Hindlimb muscle (tissue), 1 donor: ENCODE results near the gene SMAD5. TPM values are rescaled to one million over a fixed set of nuclear protein-coding genes. Genes with fewer than 3 reads are reported as not detected.

ENCODE experiments used
- DNase-seq: peaks from one replicate; pipeline ENCODE4 v3.0.0-alpha.2; 2013
- polyA plus RNA-seq: library from polyadenylated mRNA; unstranded; fragments of 120-200 nt; gene quantifications from one replicate; pipeline ENCODE4 v1.2.1, GENCODE V29; 2013; ENCODE audit not compliant: insufficient read length

SMAD5 gene
- polyA plus RNA-seq, 1 donor = 34.3 TPM

- DNase-seq = no peak
Observed at GRCh38 chr5:136157514-136157913, 24.9 kb downstream of the SMAD5 start.

GRCh38 chr5:136159457-136159856 lies 26.8 kb downstream of the SMAD5 start:
- DNase-seq = no peak

- no peak for DNase-seq
Observed at GRCh38 chr5:136162008-136162407, 29.4 kb downstream of the SMAD5 start.

- no peak for DNase-seq
Observed at GRCh38 chr5:136164226-136164625, 31.6 kb downstream of the SMAD5 start.

DNA sequence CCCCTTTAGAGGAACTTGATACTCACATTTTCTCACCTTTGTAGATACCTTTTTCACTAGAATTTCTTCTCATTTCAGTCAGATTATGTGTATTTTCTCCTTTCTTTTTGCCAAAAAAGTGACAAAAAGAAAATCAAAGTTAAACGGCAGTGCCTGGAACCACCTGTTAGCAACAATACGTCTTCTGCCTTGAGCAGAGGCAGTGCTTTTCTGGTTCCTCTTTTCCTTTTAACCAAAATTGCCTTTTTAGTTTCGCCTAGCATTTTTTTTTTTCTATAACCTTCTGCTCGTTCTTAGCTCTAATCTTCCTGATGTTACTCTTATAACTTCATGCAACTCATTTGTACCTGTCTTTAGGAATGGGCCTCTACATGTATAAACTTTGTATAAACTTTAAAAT lies 34.3 kb downstream of the SMAD5 start:
- DNase-seq = no peak

DNA sequence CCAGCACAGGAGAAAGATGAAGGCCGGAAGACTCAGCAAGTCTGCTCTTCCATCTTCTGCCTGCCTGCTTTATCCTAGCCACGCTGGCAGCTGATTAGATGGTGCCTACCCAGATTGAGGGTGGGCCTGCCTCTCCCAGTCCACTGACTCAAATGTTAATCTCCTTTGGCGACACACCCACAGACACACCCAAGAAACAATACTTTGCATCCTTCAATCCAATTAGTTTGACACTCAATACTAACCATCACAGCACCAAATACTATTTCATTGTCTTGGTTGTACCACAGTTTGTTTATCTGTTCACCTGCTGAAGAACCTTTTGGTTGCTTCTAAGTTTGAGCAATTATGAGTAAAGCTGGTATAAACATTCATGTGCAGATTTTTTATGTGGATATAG lies 36.6 kb downstream of the SMAD5 start:
- DNase-seq = no peak

- DNase-seq = peak; percentile 29
Observed at GRCh38 chr5:136174021-136174659, 41.5 kb downstream of the SMAD5 start.

- DNase-seq = no peak
Observed at GRCh38 chr5:136182618-136183017, 50.0 kb downstream of the SMAD5 start.

DNA sequence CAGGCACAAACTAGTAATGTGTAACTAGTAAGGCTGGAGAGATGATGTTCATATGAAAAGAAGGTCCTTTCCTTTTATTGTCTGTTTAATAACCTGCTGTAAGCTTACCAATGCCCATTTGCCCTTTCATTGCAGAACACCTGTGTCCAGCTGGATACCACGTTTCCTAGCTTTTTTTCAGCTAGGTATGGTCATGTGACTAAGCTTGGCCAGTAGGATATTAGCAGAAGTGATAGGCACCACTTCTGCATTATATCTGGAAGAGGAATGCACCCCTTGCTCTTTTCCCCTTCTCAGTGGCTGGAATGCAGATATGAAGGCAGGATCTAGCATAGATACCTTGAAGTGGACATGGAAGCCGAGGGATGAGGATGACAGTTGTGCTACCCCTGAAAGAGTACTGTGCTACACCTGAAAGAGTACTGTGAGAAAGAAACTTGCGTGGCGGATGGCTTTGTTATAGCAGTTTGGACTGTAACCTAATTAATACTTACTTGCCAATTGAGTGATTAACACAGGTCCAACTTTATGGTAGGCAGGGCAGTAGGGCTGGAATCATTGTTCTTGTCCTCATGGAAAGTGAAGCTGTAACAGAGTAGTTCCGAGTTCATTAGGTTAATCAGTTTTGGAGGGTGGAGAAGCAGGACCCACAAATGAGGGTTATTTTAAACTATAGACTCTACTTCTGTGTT lies 53.5 kb downstream of the SMAD5 start:
- DNase-seq = no peak

DNA sequence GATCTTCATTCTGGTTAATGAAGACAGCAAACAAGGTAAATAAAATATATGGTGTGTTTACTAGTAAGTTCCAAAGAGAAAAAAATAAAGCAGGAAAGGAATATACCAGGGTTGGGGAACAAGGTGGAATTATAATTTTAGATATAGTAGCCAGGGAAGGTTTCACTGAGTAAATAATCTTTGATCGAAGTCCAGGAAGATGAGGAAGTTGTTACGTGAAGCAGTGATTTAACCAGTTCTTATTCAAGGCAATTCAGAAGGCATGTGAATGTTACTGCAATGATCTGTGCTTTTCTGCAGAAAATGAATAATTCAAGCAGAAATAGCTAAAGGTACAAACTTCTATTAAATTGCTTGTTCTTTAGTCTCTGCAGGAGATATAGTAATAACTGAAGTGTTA lies 54.2 kb downstream of the SMAD5 start:
- no peak for DNase-seq

DNA sequence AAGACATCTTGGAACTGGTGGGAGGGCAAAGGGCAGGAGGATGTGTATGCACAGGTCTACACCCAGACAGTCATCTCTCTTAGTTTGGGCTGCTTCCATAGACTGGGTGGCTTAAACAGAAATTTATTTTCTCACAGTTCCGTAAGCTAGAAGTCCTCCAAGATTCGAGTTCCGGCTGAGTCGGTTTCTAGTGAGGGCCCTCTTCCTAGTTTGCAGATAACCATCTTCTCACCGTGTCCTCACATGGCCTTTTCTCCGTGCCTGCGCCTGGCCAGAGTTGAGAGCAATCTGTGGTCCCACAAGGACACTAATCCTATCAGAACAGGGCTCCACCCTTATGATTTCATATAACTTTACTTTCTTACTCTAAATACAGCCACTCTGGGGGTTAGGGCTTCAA lies 56.2 kb downstream of the SMAD5 start:
- DNase-seq = no peak

DNA sequence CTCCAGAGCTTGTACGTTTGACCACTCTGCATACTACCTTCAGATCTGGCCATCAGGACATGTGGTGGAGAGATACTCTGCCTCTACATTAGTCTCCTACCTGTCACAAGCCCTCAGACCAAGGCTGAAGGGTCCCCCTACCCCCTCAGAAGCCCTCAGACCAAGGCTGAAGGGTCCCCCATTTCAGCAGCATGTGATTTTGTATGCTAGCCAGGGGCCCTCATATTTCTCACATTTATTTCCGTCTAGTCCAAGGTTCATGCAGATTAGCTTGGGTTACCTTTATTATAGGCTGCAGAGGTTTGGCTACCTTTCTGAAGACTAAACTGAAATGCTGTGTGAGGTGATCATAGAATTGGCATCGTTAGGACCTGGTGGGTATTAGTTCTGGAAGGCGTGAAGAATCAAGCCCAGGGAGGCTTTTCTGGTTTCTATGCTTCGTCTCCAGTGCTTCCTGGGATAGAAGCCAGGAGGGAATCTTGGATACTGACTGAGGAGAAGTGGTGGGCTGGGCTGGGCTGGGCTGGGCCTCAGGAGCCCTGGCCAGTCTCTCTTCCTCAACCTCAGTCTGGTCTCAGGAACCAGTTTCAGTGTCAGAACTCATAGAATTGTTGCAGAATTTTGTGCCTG lies 57.6 kb downstream of the SMAD5 start:
- DNase-seq = peak; percentile 29

GRCh38 chr5:136190904-136191303 lies 58.3 kb downstream of the SMAD5 start:
- DNase-seq = no peak

DNA sequence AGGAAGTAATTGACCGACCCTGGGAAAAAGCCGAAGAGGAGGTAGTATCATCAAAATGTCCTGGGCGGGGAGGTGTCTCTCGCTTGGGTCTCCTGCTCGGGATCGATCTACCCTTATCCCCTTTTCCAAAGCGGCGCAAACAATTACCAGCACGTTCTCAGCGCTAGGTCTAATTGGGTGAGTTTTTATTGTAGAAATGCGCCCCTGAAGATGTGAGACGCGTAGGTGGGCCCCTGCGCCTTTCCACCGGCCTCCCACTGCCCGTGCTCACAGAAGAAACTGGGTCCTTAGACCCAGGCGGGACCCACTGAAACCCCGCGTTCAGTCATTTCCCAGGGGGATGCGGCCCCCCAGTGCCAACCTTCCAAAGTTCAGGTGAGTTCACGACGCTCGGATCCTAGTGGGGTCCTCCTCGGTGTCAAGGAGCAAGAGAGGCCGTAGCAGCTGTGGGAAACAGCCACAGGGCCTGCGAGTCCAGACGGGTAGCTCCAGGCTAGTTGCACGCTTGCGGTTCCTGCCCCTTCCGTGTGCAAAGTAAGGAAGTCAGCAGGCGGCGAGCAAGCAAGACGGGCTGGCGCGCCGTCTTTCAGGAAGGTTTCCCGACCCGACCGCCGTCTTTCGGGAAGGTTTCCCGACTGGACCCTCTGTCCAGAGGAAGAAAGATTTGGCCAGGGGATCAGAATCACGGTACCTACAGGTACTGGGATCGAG lies 58.8 kb downstream of the SMAD5 start:
- peak; percentile 24 for DNase-seq

GRCh38 chr5:136192015-136192525 lies 59.4 kb downstream of the SMAD5 start:
- no peak for DNase-seq

- peak; percentile 34 for DNase-seq
Observed at GRCh38 chr5:136192526-136193321, 60.1 kb downstream of the SMAD5 start, which contains the start of gene SMIM32. Gene SMIM32, minus strand, starts transcription at chr5:136193162. Its CDS starts 638 bp downstream, at chr5:136192524.

DNA sequence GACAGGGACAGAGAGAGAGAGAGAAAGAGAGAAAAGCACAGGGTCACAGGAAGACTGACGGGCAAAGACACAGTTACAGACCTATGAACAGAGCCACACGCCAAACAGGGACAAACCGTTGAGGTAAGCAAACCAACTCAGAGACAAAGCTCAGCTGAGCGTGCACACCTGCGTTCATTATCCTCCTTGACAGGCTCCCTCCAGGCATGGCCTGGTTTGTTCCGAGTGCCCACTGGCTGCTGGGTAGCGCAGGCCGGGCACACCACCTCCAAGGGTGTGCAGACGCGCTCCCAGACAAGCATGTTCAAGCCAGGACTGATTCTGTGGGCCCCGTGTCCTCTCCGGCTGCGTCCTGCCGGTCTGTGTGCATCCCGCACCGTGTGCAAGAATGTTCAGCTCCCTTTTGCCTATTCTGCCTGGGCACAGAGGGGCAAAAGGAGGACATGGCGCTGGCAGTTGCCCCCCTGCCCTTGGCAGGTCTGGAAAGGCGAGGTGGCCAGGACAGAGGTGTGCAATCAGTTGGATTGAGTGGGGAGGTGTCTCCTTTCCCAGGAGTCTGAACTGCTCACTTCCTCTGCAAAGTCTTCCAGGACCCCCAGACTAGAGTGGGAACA lies 60.8 kb downstream of the SMAD5 start:
- no peak for DNase-seq

GRCh38 chr5:136194576-136194975 lies 61.9 kb downstream of the SMAD5 start:
- no peak for DNase-seq

DNA sequence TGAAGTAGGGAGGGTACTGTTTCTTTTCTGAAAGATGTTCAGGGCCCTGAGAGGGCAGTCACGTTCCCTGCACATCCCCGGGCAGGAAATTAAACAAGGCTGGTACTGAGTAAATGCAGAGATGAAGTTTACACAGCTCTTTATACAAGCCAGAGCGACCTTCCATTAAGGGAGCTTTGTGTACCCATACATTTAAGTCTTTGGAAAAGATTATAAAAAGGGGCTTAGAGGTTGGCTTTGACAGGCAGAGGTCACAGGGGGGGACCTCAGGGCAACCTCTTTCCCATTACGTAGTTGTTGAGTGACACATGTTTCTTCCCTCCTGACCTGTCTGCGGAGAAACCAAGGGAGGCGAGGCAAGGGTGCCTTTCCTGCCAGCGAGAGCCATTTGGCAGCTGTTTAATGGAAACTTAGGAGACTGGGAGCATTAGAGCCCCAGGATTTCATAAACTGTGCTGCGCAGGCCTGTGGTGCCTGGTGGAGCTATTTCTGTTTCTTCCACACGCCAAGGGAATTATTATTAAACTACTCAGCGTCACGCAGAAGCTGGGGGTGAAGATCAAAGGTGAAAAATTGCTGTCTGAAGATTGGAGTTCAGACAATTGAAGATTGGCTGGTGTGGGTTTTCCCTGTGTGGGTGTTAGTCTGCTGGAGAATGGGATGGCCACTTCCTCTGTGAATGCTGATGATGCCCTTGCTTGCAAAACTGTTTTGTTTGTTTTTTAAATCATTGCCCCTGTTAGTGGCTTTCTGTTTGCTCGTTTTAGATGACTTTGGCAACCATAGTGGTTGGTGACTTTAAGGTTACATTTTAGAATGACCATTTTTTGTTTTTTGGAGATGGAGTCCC lies 63.6 kb downstream of the SMAD5 start:
- DNase-seq = no peak

GRCh38 chr5:136197462-136198142 lies 65.0 kb downstream of the SMAD5 start:
- no peak for DNase-seq
